CD4-positive, alpha-beta T cell (primary cell): ENCODE results near the gene XPC. TPM values are rescaled to one million over a fixed set of nuclear protein-coding genes. Genes with fewer than 3 reads are reported as not detected.

Experiments
- ATAC-seq: fragments of 200-7000 bp; cut with Tn5 transposase; one replicate; pipeline ENCODE4 v1.10.0; 2022; ENCODE audit warnings: mild to moderate bottlenecking; ENCODE audit not compliant: poor library complexity
- CTCF ChIA-PET: fragments of 350-600 bp; sonication (Branson Sonifier 250); formaldehyde crosslinking; loops from one replicate; lab custom pipeline; 2021; ENCODE audit warnings: antibody characterized with exemption, inconsistent platforms; lab: Charles Lee
- POLR2A ChIA-PET: fragments of 350-600 bp; sonication (Branson Sonifier 250); formaldehyde crosslinking; loops from one replicate; lab custom pipeline; 2021; ENCODE audit warnings: antibody characterized with exemption, inconsistent platforms; lab: Charles Lee
- DNase-seq, 14 experiments: peaks; one replicate each; pipeline ENCODE4 v3.0.0-alpha.2; 2013 to 2020; ENCODE audit warnings: mixed read lengths in 2 of 14
- H3K27ac ChIP-seq, 2 donors: one replicate each; pipeline versions ENCODE4 v1.5.1 to v1.7.0; 2013; ENCODE audit warnings: low read length in 2 of 2, low read depth in 1 of 2, mild to moderate bottlenecking in 1 of 2
- H3K27me3 ChIP-seq, 2 experiments: 1 replicate in 1 of 2; 2 replicates in 1 of 2; pipeline versions ENCODE4 v1.6.1 to v1.7.0; 2013; ENCODE audit warnings: low read length in 2 of 2, control low read depth in 1 of 2, mild to moderate bottlenecking in 1 of 2, moderate library complexity in 1 of 2; ENCODE audit not compliant: insufficient read depth in 2 of 2, control insufficient read depth in 1 of 2
- H3K36me3 ChIP-seq: one replicate; pipeline ENCODE4 v1.6.1; 2013; ENCODE audit warnings: low read length, control low read depth; ENCODE audit not compliant: insufficient read depth
- H3K4me1 ChIP-seq: one replicate; pipeline ENCODE4 v1.6.1; 2013; ENCODE audit warnings: low read length, control low read depth; ENCODE audit not compliant: insufficient read depth
- H3K4me3 ChIP-seq: one replicate; pipeline ENCODE4 v1.5.1; 2013; ENCODE audit warnings: mild to moderate bottlenecking, low read length, moderate library complexity
- H3K9me3 ChIP-seq, 2 experiments: 1 replicate in 1 of 2; 2 replicates in 1 of 2; pipeline versions ENCODE4 v1.6.1 to v1.7.0; 2013; ENCODE audit warnings: low read length in 2 of 2, mild to moderate bottlenecking in 2 of 2, control low read depth in 1 of 2, moderate library complexity in 1 of 2; ENCODE audit not compliant: control insufficient read depth in 1 of 2, insufficient read depth in 1 of 2
- H3K27ac Mint-ChIP-seq: one replicate; pipeline ENCODE4 v1.8.0; 2020; ENCODE audit warnings: mixed read lengths
- H3K27me3 Mint-ChIP-seq: one replicate; pipeline ENCODE4 v1.8.0; 2021; ENCODE audit warnings: mixed read lengths
- H3K36me3 Mint-ChIP-seq: one replicate; pipeline ENCODE4 v1.8.0; 2021; ENCODE audit warnings: low read depth, mixed read lengths
- H3K4me1 Mint-ChIP-seq: one replicate; pipeline ENCODE4 v1.8.0; 2021; ENCODE audit warnings: low read depth, mixed read lengths
- H3K4me3 Mint-ChIP-seq: one replicate; pipeline ENCODE4 v1.8.0; 2020; ENCODE audit warnings: mild to moderate bottlenecking, mixed read lengths
- H3K9me3 Mint-ChIP-seq: one replicate; pipeline ENCODE4 v1.8.0; 2020; ENCODE audit warnings: mixed read lengths
- CTCF ChIP-seq: fragments of 200-600 bp; IDR thresholded peaks from one replicate; pipeline ENCODE4 v1.8.0; 2022; ENCODE audit warnings: antibody characterized with exemption, mild to moderate bottlenecking
- intact Hi-C, 2 experiments: fragments of 100-400 bp; cut with DNase I in 1 of 2; cut with micrococcal nuclease in 1 of 2; formaldehyde crosslinking; loops; one replicate each; pipeline versions ENCODE4 v1.15.1 to v1.9.0; 2023 to 2025; cut with DNase I, micrococcal nuclease
- total RNA-seq, 174 experiments: library from RNA in 2 of 174; stranded (reverse) in 2 of 174; gene quantifications; one replicate each; pipeline ENCODE4 v1.2.3 and lab custom pipeline; 2021 to 2026

The XPC gene
- total RNA-seq, 2 experiments from 2014 or later: 59.2 to 65.1 TPM

GRCh38 chr3:14161282-14161681, 17.1 kb downstream of the XPC start:
- H3K4me1 Mint-ChIP-seq: peaks cover 12% of the 10 kb centered on the region
- TF ChIP-seq CTCF: no peak
- no peak for ATAC-seq
- no peaks in the 10 kb centered on the region for H3K27me3 Mint-ChIP-seq
- Histone ChIP-seq H3K4me3 (no peak overlapping the region), H3K27me3 (no peaks in the 10 kb centered on the region), H3K27ac (no peak overlapping the region), H3K4me1 (no peaks in the 10 kb centered on the region), H3K9me3 (peaks cover 0 to 12% of the 10 kb centered on the region in 2 experiments), H3K36me3 (peaks cover 100% of the 10 kb centered on the region)
- DNase-seq: no peak
- CTCF ChIA-PET: interaction anchor here (1.0 kb wide), 1 partner anchor 16 kb away, joined by 4 read pairs; no protein-coding TSS in a partner anchor
- H3K9me3 Mint-ChIP-seq: peaks cover 4% of the 10 kb centered on the region
- H3K36me3 Mint-ChIP-seq: peaks cover 100% of the 10 kb centered on the region
- no peak overlapping the region for H3K4me3 Mint-ChIP-seq
- POLR2A ChIA-PET: interaction anchor here (0.6 to 3.2 kb wide), 2 partner anchors 17 to 23 kb away, joined by 3 to 14 read pairs; partner anchors contain the start of genes LSM3 and XPC
- intact Hi-C loops: no loop called here
- no peak overlapping the region for H3K27ac Mint-ChIP-seq

- Histone ChIP-seq H3K36me3 (peaks cover 97% of the 10 kb centered on the region), H3K27ac (no peak overlapping the region), H3K9me3 (peaks cover 0 to 12% of the 10 kb centered on the region in 2 experiments), H3K4me1 (no peaks in the 10 kb centered on the region), H3K4me3 (no peak overlapping the region), H3K27me3 (no peaks in the 10 kb centered on the region)
- POLR2A ChIA-PET: interaction anchor here (0.9 to 3.2 kb wide), 3 partner anchors 15 to 19 kb away, joined by 3 to 14 read pairs (median 4); partner anchors contain the start of genes LSM3 and XPC
- no peak for DNase-seq
- ATAC-seq: no peak
- Mint-ChIP-seq H3K36me3 (peaks cover 100% of the 10 kb centered on the region), H3K27ac (no peak overlapping the region), H3K9me3 (peaks cover 4% of the 10 kb centered on the region), H3K4me1 (peaks cover 16% of the 10 kb centered on the region), H3K4me3 (no peak overlapping the region), H3K27me3 (no peaks in the 10 kb centered on the region)
- TF ChIP-seq CTCF: no peak
- CTCF ChIA-PET: interaction anchor here (0.9 kb wide), 1 partner anchor 44 kb away, joined by 3 read pairs; no protein-coding TSS in a partner anchor
- intact Hi-C loops: no loop called here
These were observed 19.0 kb downstream of the XPC start for GRCh38 chr3:14159426-14159825.

- POLR2A ChIA-PET: interaction anchor here (1.7 kb wide), 1 partner anchor 20 kb away, joined by 5 read pairs; the partner anchor contains the start of genes LSM3 and XPC
- H3K27ac ChIP-seq: no peak overlapping the region
- peaks cover 13% of the 10 kb centered on the region for H3K4me1 Mint-ChIP-seq
- no peaks in the 10 kb centered on the region for H3K27me3 ChIP-seq
- no peaks in the 10 kb centered on the region for H3K27me3 Mint-ChIP-seq
- H3K27ac Mint-ChIP-seq: no peak overlapping the region
- no peak for ATAC-seq
- intact Hi-C loops: no loop called here
- CTCF ChIA-PET: interaction anchor here (1.2 kb wide), 1 partner anchor 10 kb away, joined by 3 read pairs; no protein-coding TSS in a partner anchor
- H3K9me3 Mint-ChIP-seq: peaks cover 4% of the 10 kb centered on the region
- H3K4me3 ChIP-seq: no peak overlapping the region
- H3K36me3 ChIP-seq: peaks cover 97% of the 10 kb centered on the region
- peaks cover 0 to 12% of the 10 kb centered on the region in 2 experiments for H3K9me3 ChIP-seq
- no peak overlapping the region for H3K4me3 Mint-ChIP-seq
- DNase-seq: no peak
- H3K36me3 Mint-ChIP-seq: peaks cover 100% of the 10 kb centered on the region
- TF ChIP-seq CTCF: no peak
- no peaks in the 10 kb centered on the region for H3K4me1 ChIP-seq
These were observed 20.0 kb downstream of the XPC start for GRCh38 chr3:14158370-14158769.
